Measurements from ENCODE around the gene SSR2. TPM values are rescaled to one million over a fixed set of nuclear protein-coding genes. Genes with fewer than 3 reads are reported as not detected.

SSR2 gene
- total RNA-seq, 4 donors from 2014 or later = 97.6 to 474 (median 227) TPM

GRCh38 chr1:155962599-155963211 is 58.0 kb downstream of the SSR2 start:
- intact Hi-C loops (cut with DNase I; ENCODE audit: low total_unique reads) = no loop called here
- DNase-seq = peak in 1 of 2 donors; percentile 51
- Histone ChIP-seq H3K27ac (peak overlapping the region; percentile 67 to 74), H3K9me3 (no peaks in the 10 kb centered on the region), H3K27me3 (no peaks in the 10 kb centered on the region), H3K4me3 (no peak overlapping the region), H3K36me3 (no peaks in the 10 kb centered on the region), H3K4me1 (peaks cover 11 to 24% of the 10 kb centered on the region in 2 donors)
- TF ChIP-seq POLR2A (IDR thresholded peaks at IDR 0.05) (no peak), CTCF (IDR thresholded peaks at IDR 0.05) (no peak)

GRCh38 chr1:155961937-155962336 is 58.8 kb downstream of the SSR2 start:
- TF ChIP-seq CTCF (IDR thresholded peaks at IDR 0.05) (peak in 2 of 4 experiments; percentile 31 to 62), POLR2A (IDR thresholded peaks at IDR 0.05) (no peak)
- H3K4me1 ChIP-seq = peaks cover 11 to 16% of the 10 kb centered on the region in 2 donors
- peak overlapping the region; percentile 67 to 74 for H3K27ac ChIP-seq
- H3K27me3 ChIP-seq = no peaks in the 10 kb centered on the region
- no peaks in the 10 kb centered on the region for H3K9me3 ChIP-seq
- no peaks in the 10 kb centered on the region for H3K36me3 ChIP-seq
- H3K4me3 ChIP-seq = no peak overlapping the region
- intact Hi-C loops (cut with DNase I; ENCODE audit: low total_unique reads) = no loop called here
- DNase-seq = peak; percentile 70 to 75

GRCh38 chr1:155960081-155960745 is 60.5 kb downstream of the SSR2 start:
- no peaks in the 10 kb centered on the region for H3K36me3 ChIP-seq
- H3K4me1 ChIP-seq = peaks cover 11 to 15% of the 10 kb centered on the region in 2 donors
- H3K9me3 ChIP-seq = no peaks in the 10 kb centered on the region
- DNase-seq = no peak
- H3K27me3 ChIP-seq = no peaks in the 10 kb centered on the region
- H3K27ac ChIP-seq = peak overlapping the region; percentile 67 to 74
- TF ChIP-seq POLR2A (IDR thresholded peaks at IDR 0.05) = no peak
- TF ChIP-seq CTCF (IDR thresholded peaks at IDR 0.05) = no peak
- intact Hi-C loops (cut with DNase I; ENCODE audit: low total_unique reads) = no loop called here
- H3K4me3 ChIP-seq = no peak overlapping the region

Other genes starting within 250 kb of the SSR2 start
- gene GON4L, start 163.7 kb downstream of the SSR2 start, total RNA-seq = 10 to 100 TPM; 49.7 to 93.8 (median 51.9) TPM
- 10 to 100 TPM; 12.8 to 70.5 (median 24.3) TPM for gene SYT11, start 161.4 kb downstream of the SSR2 start, total RNA-seq
- gene RIT1, start 109.6 kb downstream of the SSR2 start, total RNA-seq = 10 to 100 TPM; 12.8 to 65.6 (median 41.8) TPM
- 100 to 1,000 TPM in 1 of 4 donors, 10 to 100 TPM in 3; 28.8 to 139 (median 64.2) TPM for gene KHDC4, start 86.5 kb downstream of the SSR2 start, total RNA-seq
- gene RXFP4, start 79.3 kb downstream of the SSR2 start, total RNA-seq = not detected
- gene ARHGEF2, start 42.4 kb downstream of the SSR2 start, total RNA-seq = 100 to 1,000 TPM in 1 of 4 donors, 10 to 100 TPM in 3; 59.4 to 178 (median 72.8) TPM
- 10 to 100 TPM in 2 of 4 donors, 1 to 10 TPM in 2; 2.6 to 47.0 (median 12.8) TPM for gene UBQLN4, start 32.8 kb upstream of the SSR2 start, total RNA-seq
- 10 to 100 TPM; 17.3 to 97.6 (median 38.1) TPM for gene LAMTOR2, start 33.8 kb upstream of the SSR2 start, total RNA-seq
- 1 to 10 TPM in 2 of 4 donors, not detected in 2; 5.0 to 5.5 TPM for gene RAB25, start 40.2 kb upstream of the SSR2 start, total RNA-seq
- gene MEX3A, start 61.5 kb upstream of the SSR2 start, total RNA-seq = 10 to 100 TPM in 1 of 4 donors, 1 to 10 TPM in 1, under 1 TPM in 2; 0.29 to 13.3 (median 2.0) TPM
- 100 to 1,000 TPM; 245 to 533 (median 373) TPM for gene LMNA, start 93.8 kb upstream of the SSR2 start, total RNA-seq
- 1 to 10 TPM in 3 of 4 donors, not detected in 1; 3.1 to 8.2 (median 4.1) TPM for gene SEMA4A, start 132.6 kb upstream of the SSR2 start, total RNA-seq
- 10 to 100 TPM in 2 of 4 donors, 1 to 10 TPM in 2; 5.9 to 26.9 (median 11.1) TPM for gene SLC25A44, start 173.2 kb upstream of the SSR2 start, total RNA-seq
- 10 to 100 TPM; 45.2 to 61.3 (median 46.0) TPM for gene PMF1, start 192.1 kb upstream of the SSR2 start, total RNA-seq
- 1 to 10 TPM in 1 of 4 donors, under 1 TPM in 2, not detected in 1; 0.29 to 4.2 (median 0.90) TPM for gene BGLAP, start 221.2 kb upstream of the SSR2 start, total RNA-seq
- 1 to 10 TPM in 2 of 4 donors, under 1 TPM in 1, not detected in 1; 0.51 to 1.2 (median 1.1) TPM for gene PAQR6, start 227.1 kb upstream of the SSR2 start, total RNA-seq

Measured in uterus (tissue), 4 donors.